Measurements from ENCODE around the gene ZNF230. TPM values are rescaled to one million over a fixed set of nuclear protein-coding genes. Genes with fewer than 3 reads are reported as not detected.

Gene ZNF230
- total and polyA plus RNA-seq, 9 of the 15 experiments (the other 6 are each of a cell fraction or from before 2014, with no cell fraction given), result 1.3 to 4.0 (median 2.2) TPM

DNA sequence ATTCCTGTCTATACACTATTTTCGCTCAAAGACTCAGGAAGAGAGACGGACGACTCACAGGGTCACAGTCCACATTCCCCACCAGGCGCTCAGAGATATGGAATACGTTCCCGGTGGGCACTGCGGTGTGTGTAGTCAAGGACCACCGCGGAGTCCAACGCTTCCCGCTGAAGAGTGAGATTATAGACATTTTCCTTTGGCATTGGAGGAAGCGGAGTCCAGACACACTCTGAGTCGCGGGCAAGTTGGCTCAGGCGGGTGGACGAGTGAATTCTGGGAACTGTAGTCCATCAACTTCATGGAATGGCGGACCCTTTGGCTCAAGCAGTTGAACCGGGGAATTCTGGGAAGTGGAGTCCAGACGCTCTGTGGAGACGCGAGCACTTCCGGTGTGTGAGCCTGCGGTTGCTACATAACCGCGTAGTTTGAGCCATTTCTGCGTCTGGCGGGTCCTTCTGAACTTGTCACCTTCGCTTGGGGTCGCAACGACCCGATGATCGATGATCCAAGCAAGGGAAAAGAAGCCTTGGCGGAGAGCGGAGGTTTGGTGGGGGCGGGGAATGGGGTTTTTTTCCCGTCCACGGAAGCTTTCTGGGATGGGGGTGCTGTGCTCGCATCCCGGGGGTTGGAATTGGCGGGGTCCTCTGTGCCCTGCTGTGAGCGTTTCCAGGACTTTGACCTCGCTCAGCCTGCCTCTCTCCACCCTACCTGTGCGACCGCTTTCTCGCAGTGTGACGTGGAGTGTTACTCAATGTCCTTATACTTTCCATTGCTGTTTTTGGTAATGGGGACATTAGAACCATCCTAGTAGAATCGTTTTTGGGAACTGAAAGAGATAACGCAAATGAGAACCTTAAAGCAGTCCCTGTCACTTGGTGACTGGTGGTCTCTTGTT, at the start of gene ZNF230 (continued):
- no peak for TF ChIP-seq MYNN (IDR thresholded peaks at IDR 0.05)
- TF ChIP-seq MYNN (CRISPR knock-in tag; IDR thresholded peaks at IDR 0.05), result no peak
- TF ChIP-seq, protein P1, sequence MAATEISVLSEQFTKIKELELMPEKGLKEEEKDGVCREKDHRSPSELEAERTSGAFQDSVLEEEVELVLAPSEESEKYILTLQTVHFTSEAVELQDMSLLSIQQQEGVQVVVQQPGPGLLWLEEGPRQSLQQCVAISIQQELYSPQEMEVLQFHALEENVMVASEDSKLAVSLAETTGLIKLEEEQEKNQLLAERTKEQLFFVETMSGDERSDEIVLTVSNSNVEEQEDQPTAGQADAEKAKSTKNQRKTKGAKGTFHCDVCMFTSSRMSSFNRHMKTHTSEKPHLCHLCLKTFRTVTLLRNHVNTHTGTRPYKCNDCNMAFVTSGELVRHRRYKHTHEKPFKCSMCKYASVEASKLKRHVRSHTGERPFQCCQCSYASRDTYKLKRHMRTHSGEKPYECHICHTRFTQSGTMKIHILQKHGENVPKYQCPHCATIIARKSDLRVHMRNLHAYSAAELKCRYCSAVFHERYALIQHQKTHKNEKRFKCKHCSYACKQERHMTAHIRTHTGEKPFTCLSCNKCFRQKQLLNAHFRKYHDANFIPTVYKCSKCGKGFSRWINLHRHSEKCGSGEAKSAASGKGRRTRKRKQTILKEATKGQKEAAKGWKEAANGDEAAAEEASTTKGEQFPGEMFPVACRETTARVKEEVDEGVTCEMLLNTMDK (IDR thresholded peaks at IDR 0.05; ENCODE audit: borderline replicate concordance, insufficient read depth, low read depth, low read length, poor library complexity, severe bottlenecking), result no peak
- TF ChIP-seq ZNF830 (CRISPR knock-in tag; IDR thresholded peaks at IDR 0.05), result peak; percentile 34; the same call in 1 of the 2 replicates
- TF ChIP-seq ZNF184 (CRISPR knock-in tag; IDR thresholded peaks at IDR 0.05), result no peak
- no peak for TF ChIP-seq ZNF174 (CRISPR knock-in tag; IDR thresholded peaks at IDR 0.05)
- peak; percentile 2 for TF ChIP-seq MEIS2 (IDR thresholded peaks at IDR 0.05; ENCODE audit: partially characterized antibody)
- TF ChIP-seq, protein P2, sequence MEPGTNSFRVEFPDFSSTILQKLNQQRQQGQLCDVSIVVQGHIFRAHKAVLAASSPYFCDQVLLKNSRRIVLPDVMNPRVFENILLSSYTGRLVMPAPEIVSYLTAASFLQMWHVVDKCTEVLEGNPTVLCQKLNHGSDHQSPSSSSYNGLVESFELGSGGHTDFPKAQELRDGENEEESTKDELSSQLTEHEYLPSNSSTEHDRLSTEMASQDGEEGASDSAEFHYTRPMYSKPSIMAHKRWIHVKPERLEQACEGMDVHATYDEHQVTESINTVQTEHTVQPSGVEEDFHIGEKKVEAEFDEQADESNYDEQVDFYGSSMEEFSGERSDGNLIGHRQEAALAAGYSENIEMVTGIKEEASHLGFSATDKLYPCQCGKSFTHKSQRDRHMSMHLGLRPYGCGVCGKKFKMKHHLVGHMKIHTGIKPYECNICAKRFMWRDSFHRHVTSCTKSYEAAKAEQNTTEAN (CRISPR knock-in tag; IDR thresholded peaks at IDR 0.05), result no peak
- no peak for TF ChIP-seq NEUROD1 (IDR thresholded peaks at IDR 0.05; ENCODE audit: borderline replicate concordance, low read depth, low read length, partially characterized antibody)
- TF ChIP-seq, protein P3, sequence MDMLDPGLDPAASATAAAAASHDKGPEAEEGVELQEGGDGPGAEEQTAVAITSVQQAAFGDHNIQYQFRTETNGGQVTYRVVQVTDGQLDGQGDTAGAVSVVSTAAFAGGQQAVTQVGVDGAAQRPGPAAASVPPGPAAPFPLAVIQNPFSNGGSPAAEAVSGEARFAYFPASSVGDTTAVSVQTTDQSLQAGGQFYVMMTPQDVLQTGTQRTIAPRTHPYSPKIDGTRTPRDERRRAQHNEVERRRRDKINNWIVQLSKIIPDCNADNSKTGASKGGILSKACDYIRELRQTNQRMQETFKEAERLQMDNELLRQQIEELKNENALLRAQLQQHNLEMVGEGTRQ (CRISPR knock-in tag; IDR thresholded peaks at IDR 0.05), result no peak
- TF ChIP-seq, protein P4, sequence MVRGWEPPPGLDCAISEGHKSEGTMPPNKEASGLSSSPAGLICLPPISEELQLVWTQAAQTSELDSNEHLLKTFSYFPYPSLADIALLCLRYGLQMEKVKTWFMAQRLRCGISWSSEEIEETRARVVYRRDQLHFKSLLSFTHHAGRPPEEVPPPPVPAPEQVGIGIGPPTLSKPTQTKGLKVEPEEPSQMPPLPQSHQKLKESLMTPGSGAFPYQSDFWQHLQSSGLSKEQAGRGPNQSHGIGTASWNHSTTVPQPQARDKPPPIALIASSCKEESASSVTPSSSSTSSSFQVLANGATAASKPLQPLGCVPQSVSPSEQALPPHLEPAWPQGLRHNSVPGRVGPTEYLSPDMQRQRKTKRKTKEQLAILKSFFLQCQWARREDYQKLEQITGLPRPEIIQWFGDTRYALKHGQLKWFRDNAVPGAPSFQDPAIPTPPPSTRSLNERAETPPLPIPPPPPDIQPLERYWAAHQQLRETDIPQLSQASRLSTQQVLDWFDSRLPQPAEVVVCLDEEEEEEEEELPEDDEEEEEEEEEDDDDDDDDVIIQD (CRISPR knock-in tag; IDR thresholded peaks at IDR 0.05), result no peak
- TF ChIP-seq SRSF1 (IDR thresholded peaks at IDR 0.05; ENCODE audit: low read depth, low read length), result no peak

Measured in K562 (cell line).